Skin epidermis (tissue), 12 donors: ENCODE results near the gene ADD1.

Experiments
- H3K27ac ChIP-seq, 21 experiments: fragments of 200-600 bp; sonication (generic) in 11 of 21; one replicate each; pipeline ENCODE4 v1.5.0; 2020; ENCODE audit warnings: mild to moderate bottlenecking in 3 of 21, inconsistent platforms in 2 of 21, moderate library complexity in 2 of 21
- H3K4me3 ChIP-seq, 7 experiments: fragments of 200-600 bp; sonication (generic) in 2 of 7; one replicate each; pipeline ENCODE4 v1.5.0; 2020; ENCODE audit warnings: inconsistent platforms in 2 of 7, mild to moderate bottlenecking in 2 of 7, moderate library complexity in 1 of 7

The ADD1 gene

DNA sequence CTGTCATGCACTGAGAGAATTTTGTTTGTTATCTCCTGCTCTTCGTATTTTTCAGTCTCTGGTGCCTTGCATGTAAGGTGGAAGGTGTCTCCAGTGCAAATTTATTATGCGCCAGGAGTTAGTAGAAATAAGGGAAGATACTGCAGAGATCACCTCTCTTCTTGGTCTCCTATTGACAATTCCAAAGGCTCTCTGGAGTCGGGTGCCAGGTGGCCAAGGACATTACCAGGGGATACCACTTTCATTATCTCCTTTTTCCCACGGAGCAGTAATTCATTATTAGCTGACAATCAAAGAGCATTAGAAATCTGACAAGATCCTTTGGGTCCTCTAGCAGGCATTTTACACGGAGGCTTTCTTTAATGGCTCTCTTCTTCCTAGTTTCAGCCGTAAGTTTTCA is 26.0 kb downstream of the ADD1 start:
- Histone ChIP-seq H3K4me3 (no peak overlapping the region), H3K27ac (no peak overlapping the region)

- no peak overlapping the region for H3K4me3 ChIP-seq
Measured at GRCh38 chr4:2870082-2870481, 26.4 kb downstream of the ADD1 start.

GRCh38 chr4:2871466-2871865 is 27.8 kb downstream of the ADD1 start:
- H3K4me3 ChIP-seq: no peak overlapping the region

More at GRCh38 chr4:2870082-2870481, 26.4 kb downstream of the ADD1 start:
- H3K27ac ChIP-seq: no peak overlapping the region

DNA sequence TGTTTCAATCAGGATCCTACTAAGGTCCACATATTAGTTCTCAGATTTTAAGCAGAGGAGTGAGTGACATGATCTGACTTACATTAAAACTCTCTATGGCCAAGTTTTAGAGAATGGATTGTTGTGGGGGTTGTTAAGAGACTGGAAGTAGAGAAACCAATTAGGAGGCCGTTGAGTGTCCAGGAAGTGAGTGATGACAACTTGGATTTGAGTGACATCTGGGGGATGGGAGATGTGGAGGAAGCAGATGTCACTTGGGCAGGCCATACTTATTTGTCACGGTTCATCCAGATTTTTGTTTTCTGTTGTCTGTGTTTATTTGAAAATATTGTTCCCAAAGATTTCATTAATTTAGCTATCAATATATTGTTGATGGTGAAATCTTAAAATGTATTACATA is 28.3 kb downstream of the ADD1 start:
- Histone ChIP-seq H3K4me3 (no peak overlapping the region), H3K27ac (peak overlapping the region in 2 of 21 experiments; percentile 0 to 11)

More at GRCh38 chr4:2871466-2871865, 27.8 kb downstream of the ADD1 start:
- H3K27ac ChIP-seq: peak overlapping the region in 1 of 21 experiments; percentile 11

DNA sequence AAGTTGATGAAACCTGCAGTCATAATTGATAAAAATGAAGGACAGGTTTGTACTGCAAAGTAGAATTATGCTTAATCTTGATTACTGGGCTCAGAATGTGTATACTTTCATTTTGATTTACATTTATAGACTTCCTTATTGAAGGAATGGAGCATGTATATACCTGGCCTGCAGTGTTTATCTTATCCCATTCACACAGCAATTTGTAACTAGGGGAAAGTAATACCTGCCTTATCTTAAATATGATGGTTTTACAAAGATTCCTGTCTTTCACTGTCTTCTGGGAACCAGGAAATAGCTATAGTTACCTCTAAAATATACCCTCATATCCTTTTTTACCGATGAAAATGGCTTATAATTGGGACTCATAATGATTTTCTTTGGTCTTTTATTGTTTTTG is 29.7 kb downstream of the ADD1 start:
- Histone ChIP-seq H3K4me3 (no peak overlapping the region), H3K27ac (no peak overlapping the region)

DNA sequence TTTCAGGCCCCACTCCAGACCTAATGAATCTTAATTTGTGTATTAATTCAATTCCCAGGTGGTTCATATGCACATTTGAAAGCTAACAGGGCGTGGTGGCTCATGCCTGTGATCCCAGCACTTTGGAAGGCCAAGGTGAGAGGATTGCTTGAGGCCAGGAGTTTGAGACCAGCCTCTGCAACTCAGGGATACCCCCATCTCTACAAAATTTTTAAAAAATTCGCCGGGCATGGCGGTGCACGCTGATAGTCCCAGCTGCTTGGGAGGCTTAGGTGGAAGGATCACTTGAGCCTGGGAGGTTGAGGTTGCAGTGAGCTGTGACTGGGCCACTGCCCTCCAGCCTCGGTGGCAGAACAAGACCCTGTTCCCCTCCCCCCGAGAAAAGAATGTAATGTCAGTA is 31.2 kb downstream of the ADD1 start:
- no peak overlapping the region for H3K27ac ChIP-seq
- no peak overlapping the region for H3K4me3 ChIP-seq

DNA sequence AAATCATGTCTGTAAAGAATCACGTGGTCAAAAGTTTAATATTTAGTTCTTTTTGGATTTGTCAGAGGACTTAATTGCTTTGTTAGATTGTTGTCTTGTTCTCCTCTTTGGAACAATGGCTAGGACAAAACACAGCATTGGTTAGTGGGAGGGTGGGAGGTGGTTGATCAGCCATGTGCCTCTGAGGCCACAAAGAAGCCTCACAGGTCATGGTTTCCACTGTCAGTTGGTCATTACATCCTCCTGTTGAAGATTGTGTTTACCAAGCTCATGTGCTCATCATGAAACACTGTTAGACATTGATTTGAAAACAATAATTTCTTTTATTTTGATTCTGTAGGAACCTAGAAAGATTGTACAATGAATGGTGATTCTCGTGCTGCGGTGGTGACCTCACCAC is 31.9 kb downstream of the ADD1 start:
- no peak overlapping the region for H3K4me3 ChIP-seq
- H3K27ac ChIP-seq: no peak overlapping the region

- no peak overlapping the region for H3K4me3 ChIP-seq
Measured at GRCh38 chr4:2878346-2878745, 34.7 kb downstream of the ADD1 start.

DNA sequence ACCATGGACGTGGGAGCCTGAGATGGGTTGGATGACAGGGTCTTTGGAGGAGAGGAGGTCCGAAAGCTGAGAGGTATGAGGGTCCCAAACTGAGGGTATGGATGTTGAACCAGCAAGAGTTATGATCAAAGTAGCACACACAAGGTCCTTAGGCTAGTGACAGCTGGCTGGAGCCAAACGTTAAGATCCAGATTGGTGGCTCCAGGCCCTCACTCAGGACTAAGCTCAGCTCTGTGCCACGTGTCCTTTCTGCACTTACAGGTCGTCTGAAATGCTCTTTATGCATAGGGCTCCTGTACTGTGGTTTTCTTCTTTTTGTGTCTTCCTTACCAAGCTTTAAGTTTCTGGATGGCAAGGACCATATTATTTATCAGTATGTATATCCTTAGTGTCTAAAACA is 35.4 kb downstream of the ADD1 start:
- no peak overlapping the region for H3K4me3 ChIP-seq
- no peak overlapping the region for H3K27ac ChIP-seq

More at GRCh38 chr4:2878346-2878745, 34.7 kb downstream of the ADD1 start:
- H3K27ac ChIP-seq: peak overlapping the region in 1 of 21 experiments; percentile 49

GRCh38 chr4:2881431-2881830 is 37.8 kb downstream of the ADD1 start:
- Histone ChIP-seq H3K4me3 (no peak overlapping the region), H3K27ac (no peak overlapping the region)

DNA sequence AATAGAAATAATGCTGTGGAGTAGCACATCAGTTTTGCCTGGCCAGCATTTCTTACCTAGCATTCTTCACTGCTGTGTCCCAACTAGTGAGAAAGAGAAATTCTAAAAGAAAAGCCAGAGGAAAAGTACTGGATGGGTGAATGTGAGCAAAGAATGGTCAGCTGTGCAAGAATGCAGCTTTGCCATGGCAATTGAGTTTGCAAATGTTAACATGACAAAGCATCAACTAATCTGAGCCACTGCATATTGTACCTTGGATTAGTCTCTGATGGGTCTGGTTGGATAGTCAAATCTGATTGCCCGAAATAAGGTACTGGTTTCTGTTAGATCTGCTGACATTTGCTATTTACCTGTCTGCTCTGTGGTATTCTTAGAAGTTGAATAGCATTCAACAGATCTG is 38.7 kb downstream of the ADD1 start:
- H3K4me3 ChIP-seq: no peak overlapping the region
- no peak overlapping the region for H3K27ac ChIP-seq

GRCh38 chr4:2886161-2886560 is 42.5 kb downstream of the ADD1 start:
- Histone ChIP-seq H3K4me3 (no peak overlapping the region), H3K27ac (no peak overlapping the region)

GRCh38 chr4:2886622-2887021 is 43.0 kb downstream of the ADD1 start:
- H3K4me3 ChIP-seq: no peak overlapping the region
- H3K27ac ChIP-seq: no peak overlapping the region

DNA sequence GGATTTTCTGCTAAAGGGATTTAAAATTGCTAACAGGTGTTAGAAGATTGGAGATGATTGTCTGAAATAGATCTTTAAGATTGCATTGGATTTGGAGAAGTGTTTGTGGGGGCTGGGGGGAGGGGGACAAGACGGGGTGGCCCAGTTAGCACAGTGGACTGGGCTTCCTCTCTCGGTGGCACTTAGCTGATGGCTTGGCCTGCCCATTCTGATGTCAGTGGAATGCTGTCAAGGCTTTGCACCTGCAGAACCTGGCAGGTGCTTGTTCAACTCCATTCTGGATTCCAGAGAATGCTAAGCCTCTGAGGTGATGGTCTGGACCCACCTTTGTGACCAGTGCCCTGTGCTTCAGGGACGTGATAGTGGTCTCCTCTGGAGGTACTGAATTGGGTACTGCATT is 43.7 kb downstream of the ADD1 start:
- H3K27ac ChIP-seq: no peak overlapping the region
- H3K4me3 ChIP-seq: no peak overlapping the region

DNA sequence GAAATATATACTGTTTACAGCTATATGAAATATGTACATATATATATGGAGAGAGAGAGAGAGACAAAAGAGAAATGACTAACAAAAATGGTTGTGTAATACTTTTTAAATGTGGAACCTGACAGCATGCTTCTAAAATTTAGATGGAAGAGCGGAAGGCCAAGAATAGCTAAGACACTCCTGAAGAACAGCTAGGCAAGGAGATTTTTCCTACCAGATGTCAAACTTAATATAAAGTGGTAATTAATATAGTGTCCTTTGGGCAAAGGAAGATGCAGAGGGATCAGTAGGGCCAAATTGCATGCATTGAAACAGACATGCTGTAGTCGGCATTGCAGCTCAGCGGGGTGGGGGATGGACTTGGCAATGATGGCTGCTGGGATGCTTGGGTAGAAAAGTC is 45.2 kb downstream of the ADD1 start:
- Histone ChIP-seq H3K4me3 (no peak overlapping the region), H3K27ac (no peak overlapping the region)

- Histone ChIP-seq H3K27ac (peak overlapping the region in 2 of 21 experiments; percentile 7 to 20), H3K4me3 (no peak overlapping the region)
Measured at GRCh38 chr4:2891294-2891693, 47.6 kb downstream of the ADD1 start.

DNA sequence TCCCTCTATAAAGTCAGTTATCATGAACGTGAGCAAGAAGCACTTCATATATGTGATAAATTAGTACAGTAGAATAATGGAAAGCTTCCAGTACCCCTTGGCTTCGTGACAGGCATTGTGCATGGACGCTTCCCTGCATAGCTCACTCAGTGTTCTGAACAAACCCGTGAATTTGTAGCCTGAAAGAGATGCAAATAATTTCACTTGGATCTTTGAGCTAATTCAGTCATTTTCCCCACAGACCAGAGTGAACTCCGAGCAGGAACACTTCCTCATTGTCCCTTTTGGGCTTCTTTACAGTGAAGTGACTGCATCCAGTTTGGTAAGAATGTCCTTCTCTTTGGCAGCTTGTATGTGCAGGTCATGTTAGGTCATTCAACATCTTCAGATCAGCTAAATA is 50.1 kb downstream of the ADD1 start:
- H3K4me3 ChIP-seq: no peak overlapping the region
- H3K27ac ChIP-seq: no peak overlapping the region

GRCh38 chr4:2898001-2898400 is 54.4 kb downstream of the ADD1 start:
- no peak overlapping the region for H3K4me3 ChIP-seq
- H3K27ac ChIP-seq: no peak overlapping the region

DNA sequence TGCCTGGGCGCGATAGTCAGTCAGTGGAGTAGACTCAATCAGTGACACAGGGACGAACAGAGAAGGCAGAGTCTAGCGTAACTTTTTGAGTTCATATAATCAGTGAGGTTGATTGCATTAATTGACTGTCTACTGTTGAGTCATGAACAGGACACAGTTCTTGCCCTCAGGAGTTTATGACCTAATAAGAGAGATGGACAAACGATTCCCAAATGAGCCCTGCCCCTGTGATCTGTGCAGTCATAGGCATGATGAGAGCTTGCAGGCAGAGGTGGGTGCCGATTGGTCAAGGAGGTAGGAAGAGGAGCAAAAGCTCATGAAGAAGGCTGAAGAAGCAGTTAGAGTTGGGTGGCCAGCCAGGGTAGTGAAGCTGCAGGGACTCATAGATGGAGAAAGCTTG is 57.1 kb downstream of the ADD1 start:
- H3K27ac ChIP-seq: no peak overlapping the region
- H3K4me3 ChIP-seq: no peak overlapping the region

DNA sequence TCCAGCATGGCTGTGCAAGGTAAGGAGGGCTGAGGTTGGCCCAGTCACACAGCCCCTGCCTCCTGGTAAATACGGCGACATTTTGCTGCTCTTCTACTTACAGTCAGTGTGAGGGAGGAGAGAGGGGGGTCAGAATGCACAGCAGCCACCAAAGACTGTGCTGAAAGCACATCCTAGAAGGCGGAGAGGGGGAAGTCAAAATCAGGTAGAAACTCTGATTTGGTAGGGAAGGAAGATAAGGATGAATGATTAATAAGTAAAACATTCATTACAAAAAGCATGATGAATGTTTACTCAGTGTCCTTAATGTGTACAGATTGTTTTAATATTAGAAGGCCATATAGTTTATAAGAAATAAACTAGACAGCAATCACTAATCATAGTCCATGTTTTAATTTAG is 57.5 kb downstream of the ADD1 start:
- no peak overlapping the region for H3K4me3 ChIP-seq
- H3K27ac ChIP-seq: no peak overlapping the region

DNA sequence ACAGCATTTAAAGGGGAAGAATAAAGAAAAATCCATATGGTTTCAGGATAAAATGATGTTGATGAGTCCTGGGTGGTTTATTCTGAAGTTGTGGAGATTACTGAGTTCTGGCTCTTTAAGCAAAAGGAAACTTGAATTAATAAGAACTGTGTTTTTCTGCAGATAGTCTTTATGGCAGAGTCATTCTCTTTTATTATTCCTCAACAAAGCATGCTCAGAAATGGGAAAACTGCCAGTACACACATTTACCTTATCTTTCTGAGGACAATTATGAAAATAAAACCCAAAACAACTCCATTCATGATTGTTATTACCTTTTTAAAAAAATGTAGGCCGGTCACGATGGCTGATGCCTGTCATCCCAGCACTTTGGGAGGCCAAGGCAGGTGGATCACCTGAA is 58.5 kb downstream of the ADD1 start:
- no peak overlapping the region for H3K4me3 ChIP-seq
- no peak overlapping the region for H3K27ac ChIP-seq

- Histone ChIP-seq H3K27ac (no peak overlapping the region), H3K4me3 (no peak overlapping the region)
Measured at GRCh38 chr4:2905544-2905943, 61.9 kb downstream of the ADD1 start.

DNA sequence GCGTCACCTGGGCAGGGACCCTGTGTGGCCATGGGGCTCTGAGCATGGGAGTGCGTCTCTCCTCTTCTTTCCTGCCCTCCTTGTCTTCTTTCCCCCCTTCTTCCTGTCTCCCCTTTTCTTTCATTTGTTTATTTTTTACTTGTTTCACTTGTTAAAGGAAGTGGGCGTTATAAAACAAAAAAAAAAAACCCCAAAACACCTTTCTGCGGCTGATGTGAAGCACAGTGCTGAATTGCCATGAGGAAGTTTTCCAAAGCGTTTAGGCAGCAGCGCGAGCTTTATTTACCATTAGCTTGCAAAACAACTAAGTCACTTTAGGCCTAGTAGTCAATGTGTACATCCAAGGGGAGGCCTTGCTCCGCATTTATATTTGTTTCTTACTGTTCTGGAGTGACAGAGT is 62.6 kb downstream of the ADD1 start:
- Histone ChIP-seq H3K27ac (peak overlapping the region in 1 of 21 experiments; percentile 7), H3K4me3 (no peak overlapping the region)
